ENCODE results near the gene USP32.

- TF ChIP-seq CTCF (IDR thresholded peaks at IDR 0.05) = no peak
- no peak for TF ChIP-seq POLR2A (IDR thresholded peaks at IDR 0.05)
These were observed 39.4 kb downstream of the USP32 start for GRCh38 chr17:60352569-60352968.
